HEK293T (cell line): ENCODE results near the gene OST4.
"Not testable (repeated sequence)": the region's sequence is repeated elsewhere in the genome, so short reads cannot be mapped to it uniquely, and the experiment has no call there.

Experiments
- CTCF ChIA-PET: fragments of 350-600 bp; formaldehyde crosslinking; extraction: SDS; loops from one replicate; lab custom pipeline; 2021; ENCODE audit warnings: antibody characterized with exemption, inconsistent platforms; lab: Yijun Ruan, JAX
- POLR2A ChIA-PET: fragments of 350-600 bp; formaldehyde crosslinking; extraction: SDS; loops from one replicate; lab custom pipeline; 2020; ENCODE audit warnings: antibody characterized with exemption, inconsistent platforms; lab: Yijun Ruan, JAX
- DNase-seq: peaks from one replicate; pipeline ENCODE4 v3.0.0; 2012; ENCODE audit warnings: mixed read lengths; ENCODE audit errors: extremely low spot score
- ARNT ChIP-seq: fragments of 450-650 bp; IDR thresholded peaks from 2 replicates; pipeline ENCODE4 v1.6.1; 2017; ENCODE audit warnings: mild to moderate bottlenecking
- BHLHE40 ChIP-seq: fragments of 450-650 bp; IDR thresholded peaks from 2 replicates; pipeline ENCODE4 v1.6.1; 2016; ENCODE audit warnings: mild to moderate bottlenecking, moderate library complexity, borderline replicate concordance
- CTBP1 ChIP-seq: fragments of 450-650 bp; IDR thresholded peaks from 2 replicates; pipeline ENCODE4 v1.6.1; 2016; ENCODE audit warnings: borderline replicate concordance
- ELF4 ChIP-seq: fragments of 450-650 bp; IDR thresholded peaks from 2 replicates; pipeline ENCODE4 v1.6.1; 2017; ENCODE audit warnings: antibody characterized with exemption
- FOXA1 ChIP-seq: fragments of 450-650 bp; IDR thresholded peaks from 2 replicates; pipeline ENCODE4 v1.6.1; 2016; ENCODE audit warnings: mild to moderate bottlenecking
- FOXK2 ChIP-seq: fragments of 450-650 bp; IDR thresholded peaks from 2 replicates; pipeline ENCODE4 v1.6.1; 2016; ENCODE audit warnings: mild to moderate bottlenecking
- FOXM1 ChIP-seq: fragments of 450-650 bp; IDR thresholded peaks from 2 replicates; pipeline ENCODE4 v1.6.1; 2017; ENCODE audit warnings: mild to moderate bottlenecking, borderline replicate concordance
- HDGF ChIP-seq: fragments of 450-650 bp; IDR thresholded peaks from 2 replicates; pipeline ENCODE4 v1.6.1; 2017; ENCODE audit warnings: antibody characterized with exemption, borderline replicate concordance
- L3MBTL2 ChIP-seq: fragments of 450-650 bp; conservative IDR thresholded peaks from 2 replicates; pipeline ENCODE4 v1.6.1; 2016; ENCODE audit warnings: mild to moderate bottlenecking
- LEF1 ChIP-seq: fragments of 450-650 bp; IDR thresholded peaks from 2 replicates; pipeline ENCODE4 v1.6.1; 2017; ENCODE audit warnings: mild to moderate bottlenecking, borderline replicate concordance
- NFRKB ChIP-seq: fragments of 450-650 bp; IDR thresholded peaks from 2 replicates; pipeline ENCODE4 v1.6.1; 2016; ENCODE audit warnings: mild to moderate bottlenecking, moderate library complexity
- SP1 ChIP-seq: fragments of 450-650 bp; IDR thresholded peaks from 2 replicates; pipeline ENCODE4 v1.6.1; 2017
- SUZ12 ChIP-seq: fragments of 450-650 bp; IDR thresholded peaks from 2 replicates; pipeline ENCODE4 v1.6.1; 2016; ENCODE audit warnings: mild to moderate bottlenecking
- TARDBP ChIP-seq: fragments of 450-650 bp; IDR thresholded peaks from 2 replicates; pipeline ENCODE4 v1.6.1; 2016
- ZNF384 ChIP-seq: fragments of 450-650 bp; IDR thresholded peaks from 2 replicates; pipeline ENCODE4 v1.6.1; 2016
- TF ChIP-seq, protein P1 (sequence below): fragments of 450-650 bp; IDR thresholded peaks from 2 replicates; pipeline ENCODE4 v1.6.1; 2016

OST4 gene

GRCh38 chr2:27071277-27071989 lies at the start of gene OST4:
TSS of gene OST4 (minus strand) at chr2:27071654.
- CTCF ChIA-PET, result interaction anchor here (1.1 kb wide), 1 partner anchor 827 kb away, joined by 3 read pairs; the partner anchor contains the start of genes HADHA and HADHB
- TF ChIP-seq NFRKB (no peak), ZNF384 (no peak), ELF4 (no peak), HDGF (no peak), FOXM1 (no peak), TARDBP (no peak), FOXK2 (no peak), L3MBTL2 (no peak), ARNT (no peak), SUZ12 (no peak), SP1 (no peak), CTBP1 (no peak), FOXA1 (no peak), LEF1 (no peak), BHLHE40 (no peak)
- TF ChIP-seq, protein P1, sequence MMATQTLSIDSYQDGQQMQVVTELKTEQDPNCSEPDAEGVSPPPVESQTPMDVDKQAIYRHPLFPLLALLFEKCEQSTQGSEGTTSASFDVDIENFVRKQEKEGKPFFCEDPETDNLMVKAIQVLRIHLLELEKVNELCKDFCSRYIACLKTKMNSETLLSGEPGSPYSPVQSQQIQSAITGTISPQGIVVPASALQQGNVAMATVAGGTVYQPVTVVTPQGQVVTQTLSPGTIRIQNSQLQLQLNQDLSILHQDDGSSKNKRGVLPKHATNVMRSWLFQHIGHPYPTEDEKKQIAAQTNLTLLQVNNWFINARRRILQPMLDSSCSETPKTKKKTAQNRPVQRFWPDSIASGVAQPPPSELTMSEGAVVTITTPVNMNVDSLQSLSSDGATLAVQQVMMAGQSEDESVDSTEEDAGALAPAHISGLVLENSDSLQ, result no peak
- POLR2A ChIA-PET, result interaction anchor here (0.6 to 5.2 kb wide), 15 partner anchors 9 to 225 kb away, joined by 3 to 91 read pairs (median 5); partner anchors contain the start of genes AGBL5, KHK, SLC30A3 and TRIM54
- DNase-seq, result peak; percentile 96

GRCh38 chr2:27119330-27119670 lies 47.8 kb upstream of the OST4 start:
- CTCF ChIA-PET, POLR2A ChIA-PET, DNase-seq: not testable (repeated sequence)

GRCh38 chr2:27118525-27119329 lies 47.3 kb upstream of the OST4 start, which contains the start of gene CGREF1:
TSS of gene CGREF1 (minus strand) at chr2:27119128. CDS start at chr2:27104366, 14,762 bp downstream.
- ChIA-PET CTCF (interaction anchor here (0.6 kb wide), 1 partner anchor 13 kb away, joined by 3 read pairs; no protein-coding TSS in a partner anchor), POLR2A (no interaction called here)
- no peak for DNase-seq
- no peak for TF ChIP-seq TARDBP

DNA sequence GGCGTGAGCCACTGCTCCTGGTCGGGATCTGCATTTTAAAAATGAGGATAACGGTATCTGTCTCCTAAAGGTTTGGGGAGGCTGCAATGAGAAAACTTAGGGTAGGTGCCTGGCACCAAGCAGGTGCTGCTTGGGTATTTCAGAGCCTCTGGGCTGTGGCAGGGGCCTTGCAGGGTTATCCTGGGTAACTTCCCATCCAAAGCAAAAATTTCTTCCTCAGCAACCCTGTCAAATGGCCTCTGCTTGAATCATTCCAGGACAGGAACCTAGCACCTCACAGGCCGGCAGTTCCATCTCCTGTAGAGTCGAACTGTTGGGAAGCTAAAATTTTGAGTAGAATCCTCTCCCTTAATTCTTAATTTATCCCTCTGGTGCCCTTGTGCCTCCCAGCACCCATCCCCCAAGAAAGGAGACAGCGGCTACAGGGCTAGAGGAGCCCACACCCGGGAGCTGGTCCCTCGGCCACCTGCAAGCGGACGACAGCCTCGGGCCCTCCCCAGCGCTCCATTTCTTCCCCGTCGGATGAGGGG lies 46.6 kb upstream of the OST4 start:
- TF ChIP-seq L3MBTL2 (no peak), ARNT (no peak), TARDBP (no peak), FOXM1 (no peak), ELF4 (no peak), FOXK2 (no peak), LEF1 (no peak), ZNF384 (no peak), SP1 (no peak), FOXA1 (no peak), HDGF (no peak), NFRKB (no peak)
- TF ChIP-seq, protein P1, result no peak
- POLR2A ChIA-PET, result no interaction called here
- CTCF ChIA-PET, result interaction anchor here (0.6 kb wide), 1 partner anchor 12 kb away, joined by 3 read pairs; no protein-coding TSS in a partner anchor
- no peak for DNase-seq

GRCh38 chr2:27115519-27115918 lies 44.1 kb upstream of the OST4 start:
- no peak for DNase-seq
- TF ChIP-seq ZNF384 (no peak), ELF4 (no peak), BHLHE40 (no peak), TARDBP (no peak), L3MBTL2 (no peak), HDGF (no peak), SUZ12 (no peak), FOXA1 (no peak), FOXK2 (no peak), SP1 (no peak), LEF1 (no peak)
- ChIA-PET CTCF (interaction anchor here (0.7 kb wide), 1 partner anchor 207 kb away, joined by 3 read pairs; the partner anchor contains the start of gene MPV17), POLR2A (interaction anchor here (2.6 kb wide), 1 partner anchor 8 kb away, joined by 9 read pairs; the partner anchor contains the start of gene ABHD1)

- DNase-seq, CTCF ChIA-PET: not testable (repeated sequence)
- POLR2A ChIA-PET, result interaction anchor here (1.2 kb wide), 1 partner anchor 24 kb away, joined by 3 read pairs; no protein-coding TSS in a partner anchor
Measured at GRCh38 chr2:27111392-27112078, 40.1 kb upstream of the OST4 start.

DNA sequence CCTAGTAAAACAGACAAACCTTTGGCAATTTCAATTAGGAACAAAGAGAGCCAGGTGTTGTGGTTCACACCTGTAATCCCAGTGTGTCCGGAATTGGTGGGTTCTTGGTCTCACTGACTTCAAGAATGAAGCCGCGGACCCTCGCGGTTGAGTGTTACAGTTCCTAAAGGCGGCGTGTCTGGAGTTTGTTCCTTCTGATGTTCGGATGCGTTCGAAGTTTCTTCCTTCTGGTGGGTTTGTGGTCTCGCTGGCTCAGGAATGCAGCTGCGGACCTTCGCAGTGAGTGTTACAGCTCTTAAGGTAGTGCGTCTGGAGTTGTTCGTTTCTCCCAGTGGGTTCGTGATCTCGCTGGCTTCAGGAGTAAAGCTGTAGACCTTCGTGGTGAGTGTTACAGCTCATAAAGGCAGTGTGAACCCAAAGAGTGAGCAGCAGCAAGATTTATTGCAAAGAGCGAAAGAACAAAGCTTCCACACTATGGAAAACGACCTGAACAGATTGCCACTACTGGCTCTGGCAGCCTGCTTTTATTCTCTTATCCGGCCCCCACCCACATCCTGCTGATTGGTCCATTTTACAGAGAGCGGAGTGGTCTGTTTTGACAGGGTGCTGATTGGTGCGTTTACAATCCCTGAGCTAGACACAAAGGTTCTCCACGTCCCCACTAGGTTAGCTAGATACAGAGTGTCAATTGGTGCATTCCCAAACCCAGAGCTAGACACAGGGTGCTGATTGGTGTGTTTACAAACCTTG lies 39.3 kb upstream of the OST4 start:
- CTCF ChIA-PET, result interaction anchor here (0.6 kb wide), 1 partner anchor 193 kb away, joined by 4 read pairs; no protein-coding TSS in a partner anchor
- not testable (repeated sequence) for DNase-seq
- POLR2A ChIA-PET, result interaction anchor here (1.2 kb wide), 1 partner anchor 24 kb away, joined by 3 read pairs; no protein-coding TSS in a partner anchor
